GM13976 (cell line): ENCODE results near the gene TSBP1.

Experiments
- DNase-seq: peaks from one replicate; pipeline ENCODE4 v3.0.0; 2012; ENCODE audit warnings: low spot score
- in situ Hi-C: fragments of 300-500 bp; cut with MboI; formaldehyde crosslinking; loops from one replicate; pipeline ENCODE4 v1.12.0; 2022; ENCODE audit warnings: low sequenced_read_pairs, mixed read lengths, inconsistent platforms; ENCODE audit not compliant: unreplicated experiment
- TF ChIP-seq, protein P1 (sequence below): IDR thresholded peaks from 2 replicates; pipeline ENCODE4 v1.5.1; 2012; ENCODE audit warnings: borderline replicate concordance, mild to moderate bottlenecking; ENCODE audit not compliant: insufficient read depth; ENCODE audit errors: extremely low read depth, missing control alignments, control extremely low read depth

TSBP1 gene

GRCh38 chr6:32393665-32394420, 22.1 kb upstream of the TSBP1 start:
- in situ Hi-C loops = no loop called here
- DNase-seq = no peak
- TF ChIP-seq, protein P1, sequence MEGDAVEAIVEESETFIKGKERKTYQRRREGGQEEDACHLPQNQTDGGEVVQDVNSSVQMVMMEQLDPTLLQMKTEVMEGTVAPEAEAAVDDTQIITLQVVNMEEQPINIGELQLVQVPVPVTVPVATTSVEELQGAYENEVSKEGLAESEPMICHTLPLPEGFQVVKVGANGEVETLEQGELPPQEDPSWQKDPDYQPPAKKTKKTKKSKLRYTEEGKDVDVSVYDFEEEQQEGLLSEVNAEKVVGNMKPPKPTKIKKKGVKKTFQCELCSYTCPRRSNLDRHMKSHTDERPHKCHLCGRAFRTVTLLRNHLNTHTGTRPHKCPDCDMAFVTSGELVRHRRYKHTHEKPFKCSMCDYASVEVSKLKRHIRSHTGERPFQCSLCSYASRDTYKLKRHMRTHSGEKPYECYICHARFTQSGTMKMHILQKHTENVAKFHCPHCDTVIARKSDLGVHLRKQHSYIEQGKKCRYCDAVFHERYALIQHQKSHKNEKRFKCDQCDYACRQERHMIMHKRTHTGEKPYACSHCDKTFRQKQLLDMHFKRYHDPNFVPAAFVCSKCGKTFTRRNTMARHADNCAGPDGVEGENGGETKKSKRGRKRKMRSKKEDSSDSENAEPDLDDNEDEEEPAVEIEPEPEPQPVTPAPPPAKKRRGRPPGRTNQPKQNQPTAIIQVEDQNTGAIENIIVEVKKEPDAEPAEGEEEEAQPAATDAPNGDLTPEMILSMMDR = no peak

GRCh38 chr6:32391505-32391904, 19.8 kb upstream of the TSBP1 start:
- TF ChIP-seq, protein P1 = no peak
- no peak for DNase-seq
- in situ Hi-C loops = no loop called here

DNA sequence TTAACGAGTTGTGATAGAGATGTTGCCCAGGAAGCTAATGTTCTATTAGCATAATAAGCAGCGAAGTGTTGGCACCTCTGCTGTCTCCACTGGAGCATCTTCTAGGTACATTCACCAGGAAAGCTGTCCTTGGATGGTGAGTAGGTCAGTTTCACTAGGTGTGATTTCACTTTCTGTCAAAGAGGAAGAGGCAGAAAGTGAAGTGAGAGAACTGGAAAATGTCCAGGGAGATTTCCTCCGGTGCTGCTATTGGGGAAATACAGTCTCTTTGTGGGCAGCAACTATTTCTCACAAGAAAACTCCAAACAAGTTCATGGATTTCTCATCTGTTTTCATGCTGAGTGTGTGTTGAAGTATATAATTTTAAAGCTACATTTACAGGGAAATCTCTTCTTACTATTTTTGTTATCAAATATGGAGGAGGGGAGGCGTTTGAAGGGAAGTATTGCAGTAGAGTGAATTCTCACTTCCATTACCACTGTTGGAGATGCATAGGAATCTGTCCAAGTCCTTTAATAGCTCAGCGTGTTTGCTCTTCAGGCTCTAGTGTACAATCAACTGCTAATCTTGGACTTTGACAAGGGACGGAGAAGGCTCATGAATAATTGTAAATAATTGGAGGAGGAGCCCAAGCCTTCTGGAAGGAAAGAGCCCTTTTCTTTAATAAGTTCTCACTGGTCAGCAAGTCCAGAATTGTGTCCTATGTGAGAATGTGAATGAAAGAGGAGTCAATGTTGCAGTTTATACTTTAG, 16.1 kb upstream of the TSBP1 start:
- TF ChIP-seq, protein P1 = no peak
- DNase-seq = no peak
- in situ Hi-C loops = no loop called here

DNA sequence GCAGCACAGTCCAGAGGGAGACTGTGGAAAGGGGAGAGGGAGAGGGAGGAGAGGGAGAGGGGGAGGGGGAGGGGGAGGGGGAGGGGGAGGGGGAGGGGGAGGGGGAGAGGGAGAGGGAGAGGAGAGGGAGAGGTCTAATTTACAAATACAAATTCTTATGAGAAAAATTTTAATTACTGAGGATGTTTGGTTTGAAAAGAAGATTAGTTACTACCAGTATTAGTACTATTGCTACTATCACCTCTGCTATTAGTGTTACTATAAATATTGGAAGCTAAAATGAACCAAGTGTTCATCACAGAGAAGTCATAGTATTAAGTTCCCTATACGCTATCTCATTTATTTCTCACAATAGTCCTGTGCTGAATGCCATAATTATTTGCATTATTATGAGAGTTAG, 14.3 kb upstream of the TSBP1 start:
- TF ChIP-seq, protein P1 = no peak
- in situ Hi-C loops = no loop called here
- no peak for DNase-seq

- DNase-seq = no peak
- in situ Hi-C loops = no loop called here
- TF ChIP-seq, protein P1 = no peak
These were observed 11.2 kb upstream of the TSBP1 start for GRCh38 chr6:32382757-32383420.

GRCh38 chr6:32379545-32379944, 7.8 kb upstream of the TSBP1 start:
- no peak for DNase-seq
- in situ Hi-C loops = no loop called here
- TF ChIP-seq, protein P1 = no peak
